Testis (tissue), 2 donors: ENCODE results near the gene EDC3.

ENCODE experiments used
- POLR2A ChIP-seq: fragments of 450-650 bp; IDR thresholded peaks from one replicate; pipeline ENCODE4 v1.6.1; 2017; ENCODE audit warnings: antibody characterized with exemption, mild to moderate bottlenecking, moderate library complexity
- TF ChIP-seq, protein P1 (sequence below), 3 experiments: fragments of 450-650 bp in 2 of 3; fragments of 200-600 bp in 1 of 3; sonication (generic) in 1 of 3; IDR thresholded peaks; one replicate each; pipeline ENCODE4 v1.5.1; 2016 to 2019; ENCODE audit warnings: antibody characterized with exemption in 3 of 3, mild to moderate bottlenecking in 2 of 3, moderate library complexity in 1 of 3

DNA sequence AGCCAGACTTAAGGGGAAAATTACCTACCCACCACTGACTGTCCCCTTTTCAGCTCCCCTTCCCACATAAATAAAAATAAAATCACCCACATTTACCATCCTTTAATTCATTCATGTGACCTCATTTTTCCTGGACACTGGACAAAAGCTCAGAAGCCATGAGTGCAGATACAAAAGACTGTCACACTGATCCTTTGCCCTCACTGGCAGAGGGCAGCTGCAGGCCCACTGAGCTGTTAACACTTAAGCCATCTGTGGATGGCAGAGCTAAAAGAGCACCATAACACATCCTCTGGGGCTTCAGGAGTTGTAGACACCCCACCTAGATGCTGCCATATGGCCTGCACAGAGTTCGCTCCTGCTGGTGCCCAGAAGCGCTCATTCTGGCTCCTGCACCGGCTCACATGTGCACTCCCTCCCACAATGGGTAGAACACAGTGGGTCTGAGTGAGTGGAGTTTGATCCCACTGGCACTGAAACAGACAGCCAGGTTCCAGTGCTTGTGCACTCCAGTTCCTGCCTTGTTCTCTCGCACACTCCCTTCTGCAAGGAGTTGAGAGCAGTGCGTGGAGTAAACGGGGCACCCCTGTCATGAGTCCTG is 38.8 kb downstream of the EDC3 start:
- TF ChIP-seq, protein P1, sequence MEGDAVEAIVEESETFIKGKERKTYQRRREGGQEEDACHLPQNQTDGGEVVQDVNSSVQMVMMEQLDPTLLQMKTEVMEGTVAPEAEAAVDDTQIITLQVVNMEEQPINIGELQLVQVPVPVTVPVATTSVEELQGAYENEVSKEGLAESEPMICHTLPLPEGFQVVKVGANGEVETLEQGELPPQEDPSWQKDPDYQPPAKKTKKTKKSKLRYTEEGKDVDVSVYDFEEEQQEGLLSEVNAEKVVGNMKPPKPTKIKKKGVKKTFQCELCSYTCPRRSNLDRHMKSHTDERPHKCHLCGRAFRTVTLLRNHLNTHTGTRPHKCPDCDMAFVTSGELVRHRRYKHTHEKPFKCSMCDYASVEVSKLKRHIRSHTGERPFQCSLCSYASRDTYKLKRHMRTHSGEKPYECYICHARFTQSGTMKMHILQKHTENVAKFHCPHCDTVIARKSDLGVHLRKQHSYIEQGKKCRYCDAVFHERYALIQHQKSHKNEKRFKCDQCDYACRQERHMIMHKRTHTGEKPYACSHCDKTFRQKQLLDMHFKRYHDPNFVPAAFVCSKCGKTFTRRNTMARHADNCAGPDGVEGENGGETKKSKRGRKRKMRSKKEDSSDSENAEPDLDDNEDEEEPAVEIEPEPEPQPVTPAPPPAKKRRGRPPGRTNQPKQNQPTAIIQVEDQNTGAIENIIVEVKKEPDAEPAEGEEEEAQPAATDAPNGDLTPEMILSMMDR (IDR thresholded peaks at IDR 0.05), result no peak
- no peak for TF ChIP-seq POLR2A
